GM10266 (cell line): ENCODE results near the gene ZNF581.

Experiments used
- DNase-seq: peaks from one replicate; pipeline ENCODE4 v3.0.0; 2012; ENCODE audit errors: extremely low spot score
- TF ChIP-seq, protein P1 (sequence below): IDR thresholded peaks from 2 replicates; pipeline ENCODE4 v1.5.1; 2012; ENCODE audit warnings: mild to moderate bottlenecking, low read depth; ENCODE audit not compliant: control insufficient read depth, insufficient read depth; ENCODE audit errors: missing control alignments

ZNF581 gene

GRCh38 chr19:55611300-55611982 is 32.0 kb upstream of the ZNF581 start:
- TF ChIP-seq, protein P1, sequence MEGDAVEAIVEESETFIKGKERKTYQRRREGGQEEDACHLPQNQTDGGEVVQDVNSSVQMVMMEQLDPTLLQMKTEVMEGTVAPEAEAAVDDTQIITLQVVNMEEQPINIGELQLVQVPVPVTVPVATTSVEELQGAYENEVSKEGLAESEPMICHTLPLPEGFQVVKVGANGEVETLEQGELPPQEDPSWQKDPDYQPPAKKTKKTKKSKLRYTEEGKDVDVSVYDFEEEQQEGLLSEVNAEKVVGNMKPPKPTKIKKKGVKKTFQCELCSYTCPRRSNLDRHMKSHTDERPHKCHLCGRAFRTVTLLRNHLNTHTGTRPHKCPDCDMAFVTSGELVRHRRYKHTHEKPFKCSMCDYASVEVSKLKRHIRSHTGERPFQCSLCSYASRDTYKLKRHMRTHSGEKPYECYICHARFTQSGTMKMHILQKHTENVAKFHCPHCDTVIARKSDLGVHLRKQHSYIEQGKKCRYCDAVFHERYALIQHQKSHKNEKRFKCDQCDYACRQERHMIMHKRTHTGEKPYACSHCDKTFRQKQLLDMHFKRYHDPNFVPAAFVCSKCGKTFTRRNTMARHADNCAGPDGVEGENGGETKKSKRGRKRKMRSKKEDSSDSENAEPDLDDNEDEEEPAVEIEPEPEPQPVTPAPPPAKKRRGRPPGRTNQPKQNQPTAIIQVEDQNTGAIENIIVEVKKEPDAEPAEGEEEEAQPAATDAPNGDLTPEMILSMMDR, result no peak
- DNase-seq, result no peak

DNA sequence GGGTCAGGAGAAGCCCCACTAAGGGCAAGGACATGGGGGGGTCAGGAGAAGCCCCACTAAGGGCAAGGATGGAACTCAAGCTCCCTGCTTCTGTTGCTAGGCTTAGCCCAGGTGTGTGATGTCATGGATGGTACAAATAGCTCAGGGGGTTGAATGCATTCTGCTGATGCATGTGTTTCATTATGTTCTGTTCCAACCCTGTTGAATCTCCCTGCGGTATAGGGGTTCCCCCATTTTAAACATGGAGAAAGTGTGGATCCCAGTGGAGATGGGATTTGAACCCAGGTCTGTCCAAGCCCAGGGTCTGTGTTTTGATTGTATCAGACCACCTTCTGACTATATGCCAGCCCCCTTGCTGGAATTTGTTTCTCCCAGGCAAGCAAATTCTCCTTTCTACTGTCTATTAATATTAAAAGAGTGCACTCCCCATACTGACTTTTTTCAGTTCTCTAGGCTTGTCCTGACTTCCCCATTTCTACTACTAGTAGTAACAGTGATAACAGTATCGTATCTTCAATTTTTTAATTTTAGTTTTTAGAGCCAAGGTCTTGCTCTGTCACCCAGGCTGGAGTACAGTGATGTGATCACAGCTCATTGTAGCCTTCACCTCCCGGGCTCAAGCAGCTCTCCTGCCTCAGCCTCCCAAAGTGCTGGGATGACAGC is 31.3 kb upstream of the ZNF581 start:
- TF ChIP-seq, protein P1, result no peak
- no peak for DNase-seq

GRCh38 chr19:55613396-55613795 is 30.1 kb upstream of the ZNF581 start:
- TF ChIP-seq, protein P1, result no peak
- DNase-seq, result no peak

DNA sequence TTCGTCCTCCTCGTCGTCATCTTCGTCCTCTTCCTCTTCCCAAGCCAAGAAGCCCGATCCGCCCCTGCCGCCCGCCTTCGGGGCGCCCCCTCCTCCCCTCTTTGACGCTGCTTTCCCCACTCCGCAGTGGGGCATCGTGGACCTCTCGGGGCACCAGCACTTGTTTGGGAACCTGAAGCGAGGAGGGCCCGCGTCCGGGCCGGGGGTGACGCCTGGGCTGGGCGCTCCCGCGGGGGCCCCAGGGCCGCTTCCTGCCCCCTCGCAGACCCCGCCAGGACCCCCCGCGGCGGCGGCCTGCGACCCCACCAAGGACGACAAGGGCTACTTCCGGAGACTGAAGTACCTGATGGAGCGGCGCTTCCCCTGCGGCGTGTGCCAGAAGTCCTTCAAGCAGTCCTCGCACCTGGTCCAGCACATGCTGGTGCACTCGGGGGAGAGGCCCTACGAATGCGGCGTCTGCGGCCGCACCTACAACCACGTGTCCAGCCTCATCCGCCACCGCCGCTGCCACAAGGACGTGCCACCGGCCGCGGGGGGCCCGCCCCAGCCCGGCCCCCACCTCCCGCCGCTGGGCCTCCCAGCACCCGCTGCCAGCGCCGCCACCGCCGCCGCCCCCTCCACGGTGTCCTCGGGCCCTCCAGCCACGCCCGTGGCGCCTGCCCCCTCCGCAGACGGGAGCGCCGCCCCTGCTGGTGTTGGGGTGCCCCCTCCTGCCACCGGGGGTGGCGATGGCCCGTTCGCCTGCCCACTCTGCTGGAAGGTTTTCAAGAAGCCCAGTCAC is 29.3 kb upstream of the ZNF581 start:
- DNase-seq, result no peak
- TF ChIP-seq, protein P1, result no peak

GRCh38 chr19:55614711-55615542 is 28.5 kb upstream of the ZNF581 start:
- no peak for DNase-seq

More at GRCh38 chr19:55614711-55615542, 28.5 kb upstream of the ZNF581 start:
- TF ChIP-seq, protein P1, result no peak
